Stimulated activated CD4-positive, alpha-beta T cell treated with anti-CD3 and anti-CD28 coated beads, Interleukin-1b, Interleukin-23, amount 100 ng/mL, for 4 hours (primary cell): ENCODE data around the gene CCDC6.
"Not testable (repeated sequence)": the region's sequence is repeated elsewhere in the genome, so short reads cannot be mapped to it uniquely, and the experiment has no call there.

ENCODE experiments used
- DNase-seq, 2 donors: peaks; one replicate each; pipeline ENCODE4 v3.0.0-alpha.2; 2020; ENCODE audit warnings: low read depth in 2 of 2

CCDC6 gene

GRCh38 chr10:59905731-59906416 lies 482 bp downstream of the CCDC6 start:
- peak in 1 of 2 donors; percentile 17 for DNase-seq

GRCh38 chr10:59905066-59905730 lies 1.2 kb downstream of the CCDC6 start:
- DNase-seq: peak in 1 of 2 donors; percentile 7

GRCh38 chr10:59904426-59905065 lies 1.8 kb downstream of the CCDC6 start:
- DNase-seq: no peak

GRCh38 chr10:59903871-59904270 lies 2.5 kb downstream of the CCDC6 start:
- no peak for DNase-seq

GRCh38 chr10:59902016-59902415 lies 4.3 kb downstream of the CCDC6 start:
- no peak for DNase-seq

- no peak for DNase-seq
Measured at GRCh38 chr10:59901470-59901869, 4.9 kb downstream of the CCDC6 start.

- no peak for DNase-seq
Measured at GRCh38 chr10:59900048-59900727, 6.2 kb downstream of the CCDC6 start.

- no peak for DNase-seq
Measured at GRCh38 chr10:59898125-59898835, 8.1 kb downstream of the CCDC6 start.

GRCh38 chr10:59896191-59896590 lies 10.2 kb downstream of the CCDC6 start:
- DNase-seq: no peak

- DNase-seq: no peak
Measured at GRCh38 chr10:59895629-59896116, 10.7 kb downstream of the CCDC6 start.

GRCh38 chr10:59894114-59894513 lies 12.2 kb downstream of the CCDC6 start:
- DNase-seq: no peak

GRCh38 chr10:59892697-59893096 lies 13.7 kb downstream of the CCDC6 start:
- DNase-seq: no peak

- no peak for DNase-seq
Measured at GRCh38 chr10:59891936-59892335, 14.4 kb downstream of the CCDC6 start.

- DNase-seq: no peak
Measured at GRCh38 chr10:59891349-59891748, 15.0 kb downstream of the CCDC6 start.

GRCh38 chr10:59888781-59889435 lies 17.4 kb downstream of the CCDC6 start:
- no peak for DNase-seq

GRCh38 chr10:59887972-59888640 lies 18.2 kb downstream of the CCDC6 start:
- DNase-seq: no peak

GRCh38 chr10:59887006-59887405 lies 19.4 kb downstream of the CCDC6 start:
- DNase-seq: no peak

GRCh38 chr10:59885430-59886134 lies 20.8 kb downstream of the CCDC6 start:
- DNase-seq: no peak

GRCh38 chr10:59884893-59885292 lies 21.5 kb downstream of the CCDC6 start:
- not testable (repeated sequence) for DNase-seq

GRCh38 chr10:59881640-59882039 lies 24.7 kb downstream of the CCDC6 start:
- DNase-seq: no peak
